ENCODE measurements around the gene CRACDL. TPM values are rescaled to one million over a fixed set of nuclear protein-coding genes. Genes with fewer than 3 reads are reported as not detected.

CRACDL gene
- total RNA-seq, 4 donors from 2014 or later, result 7.2 to 19.0 (median 15.4) TPM

DNA sequence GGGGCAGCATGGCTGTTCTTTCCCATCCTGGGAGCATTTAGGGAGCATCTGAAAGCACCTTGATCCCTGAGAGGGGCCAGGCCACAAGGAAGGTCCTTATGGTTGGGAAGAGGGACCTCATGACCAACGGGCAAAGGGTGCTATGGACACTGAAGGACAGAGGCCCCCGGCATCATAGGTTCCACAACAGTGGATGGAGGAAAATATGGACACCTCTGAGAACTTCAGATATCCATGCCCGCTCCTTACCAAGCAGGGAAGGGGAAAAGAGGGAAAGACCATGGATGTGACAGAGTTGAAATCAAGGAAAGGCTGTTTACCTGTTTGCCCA lies 111.0 kb downstream of the CRACDL start:
- Histone ChIP-seq H3K36me3 (no peaks in the 10 kb centered on the region), H3K4me3 (no peak overlapping the region), H3K4me1 (peaks cover 0 to 11% (median 3%) of the 10 kb centered on the region in 4 donors), H3K27me3 (peaks cover 0 to 27% of the 10 kb centered on the region in 2 donors), H3K9me3 (peaks cover 0 to 3% (median 0%) of the 10 kb centered on the region in 4 donors), H3K27ac (no peak overlapping the region)
- WGBS, 2 donors, result 93 to 95% methylated on average over 3 of the region's 3 CpGs
- TF ChIP-seq EP300 (IDR thresholded peaks at IDR 0.05) (no peak), POLR2A (IDR thresholded peaks at IDR 0.05) (no peak)
- TF ChIP-seq, protein P1, sequence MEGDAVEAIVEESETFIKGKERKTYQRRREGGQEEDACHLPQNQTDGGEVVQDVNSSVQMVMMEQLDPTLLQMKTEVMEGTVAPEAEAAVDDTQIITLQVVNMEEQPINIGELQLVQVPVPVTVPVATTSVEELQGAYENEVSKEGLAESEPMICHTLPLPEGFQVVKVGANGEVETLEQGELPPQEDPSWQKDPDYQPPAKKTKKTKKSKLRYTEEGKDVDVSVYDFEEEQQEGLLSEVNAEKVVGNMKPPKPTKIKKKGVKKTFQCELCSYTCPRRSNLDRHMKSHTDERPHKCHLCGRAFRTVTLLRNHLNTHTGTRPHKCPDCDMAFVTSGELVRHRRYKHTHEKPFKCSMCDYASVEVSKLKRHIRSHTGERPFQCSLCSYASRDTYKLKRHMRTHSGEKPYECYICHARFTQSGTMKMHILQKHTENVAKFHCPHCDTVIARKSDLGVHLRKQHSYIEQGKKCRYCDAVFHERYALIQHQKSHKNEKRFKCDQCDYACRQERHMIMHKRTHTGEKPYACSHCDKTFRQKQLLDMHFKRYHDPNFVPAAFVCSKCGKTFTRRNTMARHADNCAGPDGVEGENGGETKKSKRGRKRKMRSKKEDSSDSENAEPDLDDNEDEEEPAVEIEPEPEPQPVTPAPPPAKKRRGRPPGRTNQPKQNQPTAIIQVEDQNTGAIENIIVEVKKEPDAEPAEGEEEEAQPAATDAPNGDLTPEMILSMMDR (IDR thresholded peaks at IDR 0.05), result no peak
- no peak for DNase-seq (ENCODE audit: low spot score in 2 of 2)

DNA sequence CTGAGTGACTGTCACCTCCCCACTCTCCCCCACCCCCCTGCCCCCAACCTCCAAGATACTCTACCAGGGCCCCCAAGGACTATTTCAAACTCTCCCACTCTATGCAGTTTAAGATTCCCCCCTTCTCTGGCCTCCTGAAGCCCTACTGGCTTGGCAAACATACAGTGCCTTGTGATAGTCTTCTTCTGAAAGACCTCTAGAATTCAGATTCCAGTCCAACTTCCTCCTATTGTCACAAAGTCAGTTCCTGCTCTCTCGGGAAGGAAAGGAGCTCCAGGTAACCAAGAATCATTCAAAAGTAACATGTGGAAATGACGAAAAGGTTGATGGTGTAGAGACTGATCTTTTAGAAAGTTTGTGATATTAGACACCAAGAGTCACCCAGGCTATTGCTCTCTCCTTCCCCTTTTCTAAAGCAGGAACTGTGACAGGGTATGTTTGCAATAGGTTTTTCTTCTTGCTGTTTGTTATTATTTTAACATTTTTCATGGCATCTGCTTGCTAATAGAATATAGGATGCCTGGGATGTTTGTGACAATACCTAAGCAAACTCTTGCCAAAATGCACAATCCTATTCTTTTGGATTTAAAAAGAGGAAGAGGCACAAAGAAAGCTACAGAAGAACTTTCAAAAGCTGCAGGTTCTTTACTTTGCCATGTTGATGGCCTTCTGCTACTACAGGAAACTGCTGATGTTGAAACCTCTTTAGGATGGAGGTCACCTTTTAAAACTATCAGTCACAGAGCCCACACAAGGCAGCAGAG lies 111.6 kb downstream of the CRACDL start:
- H3K4me1 ChIP-seq, result peaks cover 0 to 11% (median 3%) of the 10 kb centered on the region in 4 donors
- no peak overlapping the region for H3K4me3 ChIP-seq
- H3K9me3 ChIP-seq, result peaks cover 0 to 3% (median 0%) of the 10 kb centered on the region in 4 donors
- H3K27me3 ChIP-seq, result peaks cover 0 to 27% of the 10 kb centered on the region in 2 donors
- DNase-seq (ENCODE audit: low spot score in 2 of 2), result no peak
- H3K27ac ChIP-seq, result peak overlapping the region in 1 of 4 donors; percentile 76
- WGBS, 2 donors, result 65 to 80% methylated on average over 2 of the region's 2 CpGs
- TF ChIP-seq EP300 (IDR thresholded peaks at IDR 0.05) (no peak), POLR2A (IDR thresholded peaks at IDR 0.05) (no peak)
- TF ChIP-seq, protein P1 (IDR thresholded peaks at IDR 0.05), result no peak
- H3K36me3 ChIP-seq, result no peaks in the 10 kb centered on the region

DNA sequence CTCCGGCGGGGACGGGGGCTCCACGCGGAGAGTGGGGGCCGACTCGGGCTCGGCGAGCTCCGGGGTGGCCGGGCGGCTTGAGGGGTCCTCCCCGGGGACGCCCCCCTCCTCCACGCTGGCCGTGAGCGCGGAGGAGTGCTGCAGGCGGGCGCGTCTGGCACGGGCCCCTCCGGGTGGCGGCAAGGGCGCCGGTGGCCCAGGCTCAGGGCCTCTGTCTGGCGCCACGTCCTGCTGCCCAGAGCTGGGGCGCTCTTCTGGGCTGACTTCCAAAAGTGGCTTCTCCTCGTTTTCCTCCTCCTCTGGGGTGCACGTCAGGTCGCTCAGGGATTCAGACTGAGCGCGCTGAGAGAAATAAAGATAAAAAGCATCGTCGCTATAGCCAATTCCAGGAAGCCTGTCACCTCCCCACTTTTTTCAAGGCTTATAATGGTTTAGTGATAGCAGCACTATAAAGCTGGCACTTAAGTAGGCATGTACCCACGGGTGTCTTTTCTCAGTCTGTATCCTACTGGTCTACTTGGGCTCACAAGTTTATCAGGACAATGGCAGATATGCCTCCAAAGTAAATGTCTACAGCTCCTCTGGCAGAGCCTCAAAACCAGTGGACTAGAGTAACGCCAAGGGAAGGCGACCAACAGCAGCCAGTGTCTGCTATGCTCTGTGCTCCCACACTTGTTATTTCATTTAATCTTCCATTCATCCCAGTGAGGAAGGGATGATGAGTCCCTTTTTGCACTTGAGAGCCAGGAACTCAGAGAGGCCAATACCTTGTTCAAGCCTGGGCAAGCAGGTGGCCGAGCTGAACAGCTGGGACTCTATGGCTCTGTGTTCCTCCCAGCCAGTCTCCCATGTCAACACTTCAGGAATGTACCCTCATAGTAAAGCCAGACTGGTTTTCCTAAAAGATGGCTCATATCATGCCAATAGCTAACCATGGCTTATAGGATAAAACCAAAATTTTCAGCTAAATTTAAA lies 112.5 kb downstream of the CRACDL start:
- H3K4me3 ChIP-seq, result peak overlapping the region; percentile 28 to 56 (median 42)
- peaks cover 0 to 3% (median 0%) of the 10 kb centered on the region in 4 donors for H3K9me3 ChIP-seq
- TF ChIP-seq, protein P1 (IDR thresholded peaks at IDR 0.05), result no peak
- no peak for TF ChIP-seq EP300 (IDR thresholded peaks at IDR 0.05)
- no peak for TF ChIP-seq POLR2A (IDR thresholded peaks at IDR 0.05)
- WGBS, 2 donors, result 38 to 41% methylated on average over 17 to 23 of the region's 40 CpGs
- H3K27me3 ChIP-seq, result peaks cover 0 to 27% of the 10 kb centered on the region in 2 donors
- H3K36me3 ChIP-seq, result no peaks in the 10 kb centered on the region
- DNase-seq (ENCODE audit: low spot score in 2 of 2), result no peak
- peaks cover 0 to 11% (median 3%) of the 10 kb centered on the region in 4 donors for H3K4me1 ChIP-seq
- H3K27ac ChIP-seq, result peak overlapping the region in 3 of 4 donors; percentile 62 to 76 (median 75)

DNA sequence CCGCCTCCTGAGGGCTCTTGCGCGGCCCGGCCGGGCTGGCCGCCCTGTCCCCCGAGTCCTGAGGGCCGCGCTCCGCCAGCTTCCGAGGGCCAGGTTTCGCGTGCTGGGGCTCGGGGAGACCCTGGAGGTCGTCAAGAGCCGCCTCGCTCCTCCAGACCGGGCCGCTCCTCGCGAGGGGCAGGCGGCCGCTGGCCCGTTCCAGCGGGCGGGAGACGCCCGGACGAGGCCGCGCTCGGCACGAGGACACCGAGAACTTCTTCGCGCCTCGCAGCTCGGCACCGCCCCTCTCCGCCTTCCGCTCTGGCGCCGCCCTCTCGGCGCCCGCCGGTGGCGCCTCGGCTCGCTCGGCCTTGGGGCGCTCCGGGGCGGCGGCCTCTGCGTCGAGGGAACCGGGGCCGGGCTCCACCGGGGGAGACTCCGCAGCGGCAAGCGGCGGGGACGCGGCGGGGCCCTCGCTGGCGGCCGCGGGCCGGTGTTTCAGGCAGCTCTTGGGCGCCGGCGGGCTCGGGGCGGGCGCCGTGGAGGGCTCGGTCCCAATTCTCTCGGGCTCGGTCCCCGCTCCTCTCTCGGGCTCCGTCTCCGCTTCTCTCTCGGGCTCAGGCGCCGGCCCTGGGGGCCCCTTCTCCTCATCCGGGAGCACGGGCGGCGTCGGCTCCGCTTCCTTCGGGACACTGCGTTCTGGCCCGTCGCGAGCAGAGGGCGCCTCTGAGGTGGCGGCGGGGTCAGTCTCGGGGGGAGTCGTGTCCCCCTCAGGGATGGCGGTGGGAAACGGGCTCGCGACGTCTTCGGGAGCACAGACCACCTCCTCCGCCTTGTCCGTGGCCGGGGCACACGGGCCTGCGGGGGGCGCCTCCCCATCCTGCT lies 113.5 kb downstream of the CRACDL start:
- 4 to 6% methylated on average over 22 to 24 of the region's 117 CpGs for WGBS, 2 donors
- H3K36me3 ChIP-seq, result no peaks in the 10 kb centered on the region
- peak overlapping the region in 3 of 4 donors; percentile 62 to 76 (median 75) for H3K27ac ChIP-seq
- H3K9me3 ChIP-seq, result peaks cover 0 to 3% (median 0%) of the 10 kb centered on the region in 4 donors
- no peak for TF ChIP-seq POLR2A (IDR thresholded peaks at IDR 0.05)
- TF ChIP-seq, protein P1 (IDR thresholded peaks at IDR 0.05), result peak in 4 of 5 experiments; percentile 3 to 33 (median 21)
- peaks cover 0 to 11% (median 3%) of the 10 kb centered on the region in 4 donors for H3K4me1 ChIP-seq
- H3K27me3 ChIP-seq, result peaks cover 0 to 27% of the 10 kb centered on the region in 2 donors
- DNase-seq (ENCODE audit: low spot score in 2 of 2), result no peak
- peak overlapping the region; percentile 28 to 56 (median 42) for H3K4me3 ChIP-seq
